NB4 (cell line): ENCODE data around the gene PDX1.

ENCODE experiments used
- MYC ChIP-seq: IDR thresholded peaks from 2 replicates; pipeline ENCODE4 v1.6.1; 2011; ENCODE audit warnings: low read depth, low read length
- POLR2A ChIP-seq: IDR thresholded peaks from 2 replicates; pipeline ENCODE4 v1.6.1; 2011; ENCODE audit warnings: mild to moderate bottlenecking; ENCODE audit not compliant: insufficient read length; ENCODE audit errors: extremely low read depth
- TF ChIP-seq, protein P1 (sequence below): IDR thresholded peaks from one replicate; pipeline ENCODE4 v1.5.1; 2012; ENCODE audit warnings: low read depth, low read length
- TF ChIP-seq, protein P2 (sequence below): IDR thresholded peaks from 2 replicates; pipeline ENCODE4 v1.6.1; 2011; ENCODE audit warnings: low read depth, low read length

DNA sequence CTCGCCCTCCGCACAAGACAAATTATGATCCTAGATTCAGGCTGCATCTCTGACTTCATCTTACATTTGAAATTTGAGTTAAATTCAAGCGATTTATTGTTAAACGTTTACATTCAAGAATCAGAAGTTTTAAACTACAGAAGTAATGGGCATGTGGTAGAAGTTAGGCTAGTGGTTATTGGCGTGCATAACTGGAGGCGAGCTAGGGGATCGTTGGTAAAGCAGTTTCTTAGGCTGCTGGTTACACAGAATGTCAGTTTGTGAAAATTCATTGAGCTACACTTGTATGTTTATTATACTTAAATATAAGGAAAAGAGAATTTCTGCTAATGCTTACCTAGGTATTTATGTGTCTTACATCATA is 50.0 kb downstream of the PDX1 start:
- TF ChIP-seq, protein P1, sequence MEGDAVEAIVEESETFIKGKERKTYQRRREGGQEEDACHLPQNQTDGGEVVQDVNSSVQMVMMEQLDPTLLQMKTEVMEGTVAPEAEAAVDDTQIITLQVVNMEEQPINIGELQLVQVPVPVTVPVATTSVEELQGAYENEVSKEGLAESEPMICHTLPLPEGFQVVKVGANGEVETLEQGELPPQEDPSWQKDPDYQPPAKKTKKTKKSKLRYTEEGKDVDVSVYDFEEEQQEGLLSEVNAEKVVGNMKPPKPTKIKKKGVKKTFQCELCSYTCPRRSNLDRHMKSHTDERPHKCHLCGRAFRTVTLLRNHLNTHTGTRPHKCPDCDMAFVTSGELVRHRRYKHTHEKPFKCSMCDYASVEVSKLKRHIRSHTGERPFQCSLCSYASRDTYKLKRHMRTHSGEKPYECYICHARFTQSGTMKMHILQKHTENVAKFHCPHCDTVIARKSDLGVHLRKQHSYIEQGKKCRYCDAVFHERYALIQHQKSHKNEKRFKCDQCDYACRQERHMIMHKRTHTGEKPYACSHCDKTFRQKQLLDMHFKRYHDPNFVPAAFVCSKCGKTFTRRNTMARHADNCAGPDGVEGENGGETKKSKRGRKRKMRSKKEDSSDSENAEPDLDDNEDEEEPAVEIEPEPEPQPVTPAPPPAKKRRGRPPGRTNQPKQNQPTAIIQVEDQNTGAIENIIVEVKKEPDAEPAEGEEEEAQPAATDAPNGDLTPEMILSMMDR = no peak
- TF ChIP-seq POLR2A (no peak), MYC (no peak)
- TF ChIP-seq, protein P2, sequence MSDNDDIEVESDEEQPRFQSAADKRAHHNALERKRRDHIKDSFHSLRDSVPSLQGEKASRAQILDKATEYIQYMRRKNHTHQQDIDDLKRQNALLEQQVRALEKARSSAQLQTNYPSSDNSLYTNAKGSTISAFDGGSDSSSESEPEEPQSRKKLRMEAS = no peak
